ENCODE measurements around the gene IFNB1. TPM values are rescaled to one million over a fixed set of nuclear protein-coding genes. Genes with fewer than 3 reads are reported as not detected.

Gene IFNB1
- total RNA-seq, 1 experiment from 2014 or later, result not detected

GRCh38 chr9:21081999-21082398, 4.3 kb upstream of the IFNB1 start:
- Histone ChIP-seq H2AK5ac (ENCODE audit: insufficient read length, low read length) (no peak overlapping the region), H3K23me2 (ENCODE audit: insufficient read length, low read depth, low read length, poor library complexity, severe bottlenecking) (no peaks in the 10 kb centered on the region), H3K4me2 (ENCODE audit: insufficient read depth, insufficient read length, low read length) (no peak overlapping the region), H3K4me1 (ENCODE audit: insufficient read depth, low read length) (no peaks in the 10 kb centered on the region), H3K27me3 (ENCODE audit: insufficient read depth, low read length) (no peaks in the 10 kb centered on the region), H3K27ac (ENCODE audit: insufficient read length, low read depth, low read length) (no peak overlapping the region), H2BK12ac (ENCODE audit: insufficient read length, low read depth, low read length) (no peak overlapping the region), H2BK15ac (ENCODE audit: low read depth, low read length) (no peak overlapping the region), H4K8ac (replicated peaks; ENCODE audit: insufficient read length, low read depth, low read length) (no peak overlapping the region), H3K9me3 (ENCODE audit: control insufficient read depth, low read depth, low read length) (no peaks in the 10 kb centered on the region), H3K79me1 (ENCODE audit: insufficient read depth, low read depth, low read length, poor library complexity, severe bottlenecking) (no peaks in the 10 kb centered on the region), H2BK120ac (ENCODE audit: low read depth, low read length, poor library complexity, severe bottlenecking) (no peak overlapping the region), H2BK5ac (ENCODE audit: insufficient read length, low read length) (no peak overlapping the region), H3K56ac (ENCODE audit: insufficient read length, low read depth, low read length) (no peak overlapping the region), H3K14ac (ENCODE audit: insufficient read depth, low read length) (no peak overlapping the region), H3K79me2 (ENCODE audit: insufficient read depth, low read length) (no peaks in the 10 kb centered on the region), H4K91ac (ENCODE audit: insufficient read length, low read depth, low read length) (no peak overlapping the region), H3K9ac (ENCODE audit: extremely low read depth, insufficient read length, low read length) (no peak overlapping the region), H3K23ac (ENCODE audit: insufficient read length, low read depth, low read length) (no peak overlapping the region), H4K20me1 (ENCODE audit: control insufficient read depth, insufficient read depth, insufficient read length) (no peaks in the 10 kb centered on the region), H3K18ac (ENCODE audit: insufficient read length, low read depth, low read length) (no peak overlapping the region), H3K4ac (ENCODE audit: low read depth, low read length) (no peak overlapping the region), H2AFZ (ENCODE audit: low read length) (no peak overlapping the region), H3T11ph (ENCODE audit: low read length) (no peak overlapping the region), H2BK20ac (ENCODE audit: low read depth, low read length, poor library complexity, severe bottlenecking) (no peak overlapping the region), H4K5ac (ENCODE audit: insufficient read length, low read depth, low read length) (no peak overlapping the region)
- no CpG with 5 or more reads among the region's 4 CpGs for WGBS (ENCODE audit: extremely low coverage, insufficient read length, low lambda C conversion rate)
- TF ChIP-seq CTCF (conservative IDR thresholded peaks at IDR 0.05), result no peak
- H3K4me1 Mint-ChIP-seq, result no peaks in the 10 kb centered on the region
- H3K36me3 Mint-ChIP-seq (ENCODE audit: insufficient read depth in 1 of 3, low read depth in 3 of 3), result peaks cover 0 to 6% (median 0%) of the 10 kb centered on the region in 3 experiments; a peak in 3 of 7 replicates
- H3K27ac Mint-ChIP-seq, result no peak overlapping the region
- H3K27me3 Mint-ChIP-seq (ENCODE audit: low read depth), result no peaks in the 10 kb centered on the region
- DNase-seq, result no peak
- H3K9me3 Mint-ChIP-seq, result peaks cover 5 to 12% of the 10 kb centered on the region in 2 experiments; a peak in 4 of 5 replicates
- no peak overlapping the region for H3K4me3 Mint-ChIP-seq

All from H9 (cell line).